HG03378 (cell line): Measurements from ENCODE around the gene FAM118A.
"Not testable (repeated sequence)": the region's sequence is repeated elsewhere in the genome, so short reads cannot be mapped to it uniquely, and the experiment has no call there.

ENCODE experiments used
- ATAC-seq: cut with Tn5 transposase; IDR thresholded peaks from one replicate; pipeline ENCODE4 v1.9.1; 2021; ENCODE audit warnings: mild to moderate bottlenecking, moderate library complexity; ENCODE audit not compliant: unreplicated experiment

The FAM118A gene

DNA sequence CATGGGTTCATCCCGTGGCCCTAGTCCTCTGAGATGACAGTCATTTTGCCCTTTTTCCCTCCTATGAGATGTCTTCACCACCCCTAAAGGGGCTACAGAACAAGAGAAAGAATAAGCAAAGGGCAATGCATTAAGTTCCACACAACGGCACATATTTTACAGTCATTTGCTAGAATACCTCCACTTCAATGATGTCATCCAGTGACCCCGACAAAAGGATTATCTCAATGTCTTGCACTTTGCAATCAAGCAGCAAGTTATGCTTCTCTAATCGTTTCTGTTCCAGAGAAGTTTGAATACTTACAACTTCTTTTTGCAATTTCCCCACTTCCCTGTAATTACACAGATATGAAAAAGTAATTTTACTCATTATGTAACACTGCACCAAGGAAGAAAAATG is 49.9 kb downstream of the FAM118A start:
- no peak for ATAC-seq

DNA sequence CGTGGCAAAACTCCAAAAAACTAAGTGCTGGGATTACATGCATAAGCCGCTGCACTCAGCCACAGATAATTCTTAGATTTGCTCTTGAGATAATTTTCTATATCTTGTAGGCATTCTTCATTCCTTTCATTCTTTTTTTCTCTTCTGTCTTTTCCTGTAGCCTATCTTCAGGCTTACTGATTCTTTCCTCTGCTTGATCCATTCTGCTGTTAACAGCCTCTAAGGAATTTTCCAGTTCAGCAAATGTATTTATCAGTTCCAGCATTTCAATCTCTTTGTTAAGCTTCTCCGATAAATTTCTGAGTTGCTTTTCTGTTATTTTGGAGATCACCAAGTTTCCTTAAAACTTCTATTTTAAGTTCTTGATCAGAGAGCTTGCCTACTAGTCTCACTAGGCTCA is 57.0 kb downstream of the FAM118A start:
- ATAC-seq, result no peak

DNA sequence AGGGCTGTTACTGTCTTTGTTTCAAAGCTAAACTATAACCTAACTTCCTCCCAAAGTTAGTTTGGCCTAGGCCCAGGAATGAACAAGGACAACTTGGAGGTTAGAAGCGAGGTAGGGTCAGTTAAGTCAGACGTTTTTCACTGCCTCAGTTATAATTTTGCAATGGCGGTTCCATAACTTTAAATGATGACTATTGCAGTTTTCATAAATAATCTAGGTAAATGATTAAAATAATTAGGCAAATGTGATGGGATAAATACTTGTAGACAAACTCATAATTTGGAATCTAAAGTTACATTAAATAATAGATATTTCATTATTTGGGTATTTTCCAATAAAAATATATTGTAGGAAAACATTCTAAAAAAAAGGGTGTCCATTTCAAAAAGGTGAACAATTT is 63.9 kb downstream of the FAM118A start:
- ATAC-seq, result not testable (repeated sequence)

DNA sequence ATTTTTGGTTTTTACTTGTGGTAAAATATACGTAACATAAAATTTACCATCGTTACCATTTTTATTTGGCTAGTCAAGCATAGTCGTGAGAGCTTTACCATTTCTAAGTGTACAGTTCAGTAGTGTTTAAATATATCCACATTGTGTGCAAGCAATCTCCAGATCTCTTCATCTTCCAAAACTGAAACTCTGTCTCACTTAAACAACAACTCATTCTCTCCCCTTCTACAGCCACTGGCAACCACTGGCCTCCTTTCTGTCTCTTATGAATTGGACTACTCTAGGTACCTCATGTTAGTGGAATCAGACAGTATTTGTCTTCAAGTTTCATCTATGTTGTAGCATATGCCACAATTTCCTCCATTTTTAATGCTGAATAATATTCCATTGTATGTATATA is 66.3 kb downstream of the FAM118A start:
- no peak for ATAC-seq

DNA sequence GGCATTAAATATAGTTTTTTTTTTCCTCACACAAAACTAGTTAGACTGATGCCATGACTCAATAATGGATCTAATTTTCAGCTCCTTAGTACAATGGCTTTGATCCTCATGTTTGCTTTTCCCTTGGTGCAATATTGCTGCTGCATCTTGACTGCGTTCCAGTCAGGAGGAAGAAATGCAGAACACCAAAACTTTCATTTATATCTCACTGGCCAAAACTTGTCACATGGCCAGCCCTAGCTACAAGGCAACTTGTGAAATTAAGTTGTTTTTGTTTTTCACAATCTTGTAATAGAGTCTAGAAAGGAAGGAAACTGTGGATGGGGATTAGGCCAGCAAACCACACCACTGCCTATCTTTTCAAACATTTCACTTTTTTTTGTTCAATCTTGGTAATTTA is 67.0 kb downstream of the FAM118A start:
- ATAC-seq, result no peak

DNA sequence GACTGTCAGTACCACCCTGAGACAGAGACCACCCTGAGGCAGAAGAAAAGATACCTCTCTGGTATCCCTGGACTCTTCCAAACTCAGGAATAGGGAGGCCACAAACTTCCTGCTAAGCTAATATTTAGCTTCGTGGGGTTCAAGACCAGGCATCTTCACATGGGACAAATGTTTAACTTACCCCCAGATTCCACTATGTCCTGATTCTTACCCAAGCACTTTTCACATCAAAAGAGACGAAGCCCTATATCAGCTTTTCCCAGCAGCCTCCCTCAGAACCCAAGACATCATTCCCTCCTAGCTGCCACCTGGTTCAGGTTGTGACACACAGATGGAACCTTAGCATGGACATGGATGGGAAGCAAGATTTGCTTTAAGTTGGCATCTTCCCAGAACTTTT is 71.6 kb downstream of the FAM118A start:
- ATAC-seq, result no peak

DNA sequence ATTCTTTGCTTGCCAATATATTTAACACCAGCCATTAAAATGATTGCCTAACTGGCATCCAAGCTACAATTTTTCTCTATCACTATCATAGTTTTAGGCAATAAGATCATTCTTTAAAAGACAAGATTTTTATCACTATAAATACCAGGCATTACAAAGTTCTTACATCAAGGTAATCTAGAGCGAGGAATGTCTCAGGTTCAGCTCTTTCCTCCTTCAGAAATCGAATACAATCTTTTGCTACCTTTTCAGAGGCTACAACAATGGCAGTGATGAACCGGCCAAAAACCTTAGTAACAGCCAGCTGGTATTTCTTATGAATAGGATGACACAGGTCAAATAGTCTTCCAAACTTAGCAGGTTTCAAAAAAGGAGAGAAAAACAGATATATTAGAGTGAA is 79.8 kb downstream of the FAM118A start:
- no peak for ATAC-seq
